A549 treated with ZK216348 at 1 μM for 4 hours (cell line): ENCODE data around the gene TRPC5OS. TPM values are rescaled to one million over a fixed set of nuclear protein-coding genes. Genes with fewer than 3 reads are reported as not detected.

Experiments
- total RNA-seq: library from RNA; stranded (reverse); fragments of 200-300 nt; extraction: Qiagen RNA extraction; gene quantifications from 5 replicates; pipeline ENCODE4 v1.2.3, GENCODE V29; 2022; ENCODE audit warnings: low read depth

Gene TRPC5OS
- total RNA-seq = not detected in 5 replicates

DNA sequence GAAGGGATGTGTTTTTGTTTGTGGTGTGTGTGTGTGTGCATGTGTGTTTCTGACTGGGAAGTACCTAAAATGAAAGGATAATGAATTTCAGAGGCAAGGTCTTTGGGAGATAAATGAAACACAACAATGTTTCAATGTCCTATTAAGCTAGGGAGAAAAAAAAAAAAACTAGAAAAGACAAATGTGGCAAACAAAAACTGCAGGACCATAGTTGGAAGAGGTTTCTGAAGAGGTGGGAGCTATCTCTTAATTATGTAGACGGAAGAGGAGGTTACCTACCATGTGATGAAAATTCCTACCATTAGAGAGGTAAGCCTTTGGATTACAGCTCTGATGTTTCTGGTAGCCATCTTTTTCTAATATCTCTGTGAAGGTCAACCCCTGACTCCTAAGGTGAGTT lies at the start of gene TRPC5OS:
TSS of gene TRPC5OS (plus strand) at position 301 of the 400 bp plus-strand sequence. CDS start 25,669 bp downstream, outside the sequence.

Other genes with a start within 250 kb of the TRPC5OS start
- gene ALG13, start 195.0 kb upstream of the TRPC5OS start, total RNA-seq = 50.5 to 77.7 TPM (median 59.8 TPM) in 5 replicates
- not detected in 5 replicates for gene TRPC5, start 206.6 kb downstream of the TRPC5OS start, total RNA-seq
- not detected in 5 replicates for gene RTL4, start 206.8 kb downstream of the TRPC5OS start, total RNA-seq